SK-N-MC (cell line): Measurements from ENCODE around the gene PWWP2B.

ENCODE experiments used
- EZH2 ChIP-seq: fragments of 200-600 bp; sonication (generic); IDR thresholded peaks from one replicate; pipeline ENCODE4 v1.6.1; 2017; ENCODE audit warnings: antibody characterized with exemption
- POLR2AphosphoS5 ChIP-seq: IDR thresholded peaks from 2 replicates; pipeline ENCODE4 v1.6.1; 2012; ENCODE audit warnings: mild to moderate bottlenecking, low read depth, low read length, borderline replicate concordance

- no peak for TF ChIP-seq POLR2AphosphoS5
- no peak for TF ChIP-seq EZH2
Observed at GRCh38 chr10:132350946-132351345, 46.1 kb upstream of the PWWP2B start.
